Epithelial cell of esophagus (primary cell): ENCODE data around the gene RNF150.

Experiments used
- DNase-seq: peaks from one replicate; pipeline ENCODE4 v3.0.0; 2010; ENCODE audit warnings: low read depth
- H3K4me3 ChIP-seq: 2 replicates; pipeline ENCODE4 v1.5.1; 2011; ENCODE audit warnings: mild to moderate bottlenecking, low read length, control low read depth
- CTCF ChIP-seq: IDR thresholded peaks from 2 replicates; pipeline ENCODE4 v1.5.1; 2011; ENCODE audit warnings: low read depth, mild to moderate bottlenecking, low read length, control low read depth, inconsistent platforms; ENCODE audit not compliant: insufficient read depth; ENCODE audit errors: missing control alignments

Gene RNF150

GRCh38 chr4:141078871-141079270 is 54.4 kb downstream of the RNF150 start:
- TF ChIP-seq CTCF, result no peak
- H3K4me3 ChIP-seq, result no peak overlapping the region
- no peak for DNase-seq

GRCh38 chr4:141077611-141078225 is 55.6 kb downstream of the RNF150 start:
- no peak for DNase-seq
- no peak for TF ChIP-seq CTCF
- no peak overlapping the region for H3K4me3 ChIP-seq

GRCh38 chr4:141075553-141075952 is 57.7 kb downstream of the RNF150 start:
- no peak for DNase-seq
- no peak for TF ChIP-seq CTCF

GRCh38 chr4:141074098-141074878 is 59.0 kb downstream of the RNF150 start:
- no peak overlapping the region for H3K4me3 ChIP-seq
- DNase-seq, result no peak
- no peak for TF ChIP-seq CTCF

More at GRCh38 chr4:141075553-141075952, 57.7 kb downstream of the RNF150 start:
- no peak overlapping the region for H3K4me3 ChIP-seq

- TF ChIP-seq CTCF, result no peak
- no peak overlapping the region for H3K4me3 ChIP-seq
- DNase-seq, result no peak
These were observed 66.6 kb downstream of the RNF150 start for GRCh38 chr4:141066690-141067089.

GRCh38 chr4:141065872-141066271 is 67.4 kb downstream of the RNF150 start:
- no peak overlapping the region for H3K4me3 ChIP-seq
- TF ChIP-seq CTCF, result no peak
- DNase-seq, result no peak

GRCh38 chr4:141062651-141063050 is 70.6 kb downstream of the RNF150 start:
- no peak overlapping the region for H3K4me3 ChIP-seq
- DNase-seq, result no peak
- TF ChIP-seq CTCF, result no peak
